DMS 273 treated with DMSO at 0.1 percent for 48 hours (cell line): Measurements from ENCODE around the gene BCL2L13.
A peak's percentile ranks its signal among the peaks of the same experiment; 100 is the strongest.

Experiments
- DNase-seq: peaks from one replicate; lab custom pipeline; 2025; lab: John Stamatoyannopoulos, UW

The BCL2L13 gene, protein sequence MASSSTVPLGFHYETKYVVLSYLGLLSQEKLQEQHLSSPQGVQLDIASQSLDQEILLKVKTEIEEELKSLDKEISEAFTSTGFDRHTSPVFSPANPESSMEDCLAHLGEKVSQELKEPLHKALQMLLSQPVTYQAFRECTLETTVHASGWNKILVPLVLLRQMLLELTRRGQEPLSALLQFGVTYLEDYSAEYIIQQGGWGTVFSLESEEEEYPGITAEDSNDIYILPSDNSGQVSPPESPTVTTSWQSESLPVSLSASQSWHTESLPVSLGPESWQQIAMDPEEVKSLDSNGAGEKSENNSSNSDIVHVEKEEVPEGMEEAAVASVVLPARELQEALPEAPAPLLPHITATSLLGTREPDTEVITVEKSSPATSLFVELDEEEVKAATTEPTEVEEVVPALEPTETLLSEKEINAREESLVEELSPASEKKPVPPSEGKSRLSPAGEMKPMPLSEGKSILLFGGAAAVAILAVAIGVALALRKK

DNA sequence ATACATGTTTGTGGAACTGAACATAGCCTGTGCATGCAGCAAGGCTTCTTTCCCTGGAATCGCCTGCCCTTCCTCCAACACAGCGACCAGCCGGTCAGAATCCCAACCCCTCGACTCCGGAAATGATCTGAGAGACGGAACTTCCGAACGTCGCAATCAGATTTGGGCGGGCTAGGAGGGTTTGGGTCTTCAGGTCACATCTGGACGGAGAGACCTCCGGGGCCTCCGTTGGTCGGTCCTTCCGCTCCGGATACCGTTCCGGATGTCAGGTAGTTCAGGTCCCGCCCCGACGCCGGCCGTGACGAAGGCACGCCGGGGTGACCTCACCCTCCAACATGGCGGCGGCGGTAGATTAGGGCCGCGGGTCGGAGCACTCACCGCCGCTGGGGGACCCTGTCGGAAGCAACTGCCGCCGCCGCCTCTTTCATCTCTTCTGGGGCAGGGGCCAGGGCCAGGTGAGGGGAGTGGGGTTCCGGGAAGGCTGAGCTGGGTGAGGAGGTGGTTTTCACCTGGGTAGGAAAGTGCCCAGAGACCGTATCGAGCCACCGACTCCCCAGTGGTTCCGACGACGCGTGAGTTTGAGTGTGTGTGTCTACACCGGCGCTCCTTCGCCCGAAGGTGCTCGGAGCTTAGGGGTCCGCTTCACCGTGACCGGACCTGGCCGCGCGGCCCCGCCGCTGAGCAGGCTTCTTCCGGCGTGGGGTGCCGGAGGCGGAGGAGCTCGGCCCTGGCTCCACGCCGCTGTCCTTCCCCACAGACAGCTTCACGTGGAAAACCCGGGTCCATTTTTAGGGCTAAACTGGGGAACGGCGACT lies at the start of gene BCL2L13:
BCL2L13 (plus strand) TSS at position 326 of the 815 bp plus-strand sequence. CDS start 16,955 bp downstream, outside the sequence.
- DNase-seq: peak; percentile 70

DNA sequence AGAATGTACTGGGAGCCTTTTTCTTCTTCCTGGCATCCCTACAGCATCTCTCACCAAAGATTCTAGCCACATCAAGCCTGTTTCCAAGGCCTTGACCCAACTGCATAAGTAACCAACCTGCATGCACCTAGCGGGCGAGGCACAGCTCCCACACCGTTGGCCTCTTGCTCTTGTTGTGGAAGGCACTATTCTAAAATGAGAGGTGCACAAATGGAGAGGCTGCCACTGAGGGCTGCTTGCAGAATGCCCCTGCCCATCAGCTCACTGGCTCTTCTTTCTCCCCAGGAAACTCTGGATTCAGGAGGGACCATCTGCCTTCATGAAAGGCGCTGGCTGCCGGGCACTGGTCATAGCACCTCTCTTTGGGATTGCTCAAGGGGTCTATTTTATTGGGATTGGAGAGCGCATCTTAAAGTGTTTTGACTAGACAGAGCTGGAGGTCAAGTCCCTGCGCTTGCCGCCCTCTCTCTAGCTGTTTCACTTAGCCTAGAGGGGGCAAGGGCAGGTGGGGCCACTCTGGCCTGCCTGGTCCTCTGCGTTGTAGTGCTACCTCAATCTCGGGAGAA lies 48.7 kb upstream of the BCL2L13 start:
- DNase-seq: no peak

DNA sequence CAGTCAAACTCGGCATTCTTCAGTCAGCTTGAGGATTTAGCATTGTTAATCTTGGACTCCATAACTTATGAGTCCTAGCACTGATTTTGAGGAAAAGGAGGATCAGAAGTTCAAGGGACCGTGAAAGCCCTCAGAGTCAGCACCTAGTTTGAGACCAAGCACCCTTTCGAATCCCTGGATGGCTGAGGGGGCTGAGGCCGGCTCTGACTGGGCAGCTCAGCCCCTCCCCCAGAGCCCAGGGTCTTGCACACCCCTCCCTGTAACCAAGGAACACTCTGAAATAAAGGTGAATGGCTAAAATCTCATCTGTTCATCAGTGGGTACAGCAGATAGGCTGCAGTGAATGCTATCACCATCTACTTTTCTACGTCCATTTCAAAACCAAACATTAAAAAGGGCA lies 48.0 kb upstream of the BCL2L13 start:
- no peak for DNase-seq

DNA sequence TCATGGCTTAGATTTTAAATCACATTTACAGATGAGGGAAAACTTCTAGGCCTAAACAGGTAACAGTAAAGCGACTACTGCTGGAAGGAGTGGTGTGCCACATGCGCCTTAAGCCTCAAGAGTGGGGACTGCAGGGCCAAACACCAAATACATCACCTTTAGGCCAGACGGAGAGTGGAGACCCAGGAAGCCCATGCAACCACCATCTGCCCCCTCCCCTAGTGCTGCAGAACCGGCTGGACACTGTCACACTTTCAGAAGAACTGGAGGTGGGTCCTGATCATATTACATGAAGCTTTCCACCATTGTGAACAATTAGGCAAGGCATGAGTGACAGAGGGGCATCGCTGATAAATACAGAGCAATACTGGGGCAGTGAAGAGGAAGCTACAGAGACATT lies 46.4 kb upstream of the BCL2L13 start:
- DNase-seq: no peak

DNA sequence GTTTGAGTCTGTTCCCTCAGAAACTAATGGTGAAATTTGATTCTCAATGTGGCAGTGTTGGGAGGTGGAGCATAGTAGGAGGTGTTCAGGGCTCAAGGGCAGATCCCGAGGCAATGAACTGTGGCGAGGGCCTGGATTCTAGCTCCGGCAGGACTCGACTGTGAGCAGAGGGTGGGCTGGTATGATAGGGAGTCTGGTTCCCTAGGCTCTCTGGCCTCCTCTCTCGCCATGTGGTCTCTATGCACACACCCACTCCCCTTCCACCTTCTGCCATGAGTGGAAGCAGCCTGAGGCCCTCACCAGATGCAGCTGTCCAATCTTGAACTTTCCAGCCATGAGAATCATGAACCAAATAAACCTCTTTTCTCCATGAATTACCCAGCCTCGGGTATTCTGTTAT lies 42.3 kb upstream of the BCL2L13 start:
- no peak for DNase-seq

DNA sequence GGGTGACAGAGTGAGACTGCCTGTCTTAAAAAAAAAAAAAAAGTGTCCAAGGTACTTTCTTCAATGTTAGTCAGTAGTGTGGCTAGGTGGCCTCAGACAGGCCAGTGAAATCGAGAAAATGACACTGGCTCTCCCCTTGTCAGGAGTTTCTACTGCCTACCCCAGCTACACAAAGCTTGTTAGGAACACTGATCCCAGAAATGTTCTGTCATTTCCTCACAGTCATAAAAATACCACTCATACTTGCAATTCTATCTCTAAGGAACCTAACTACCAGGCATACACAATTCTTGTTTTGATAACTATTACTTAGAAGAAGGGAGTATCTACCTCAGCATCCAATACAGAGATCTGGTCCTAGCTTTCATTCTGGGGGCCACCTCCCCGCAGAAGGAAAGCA lies 41.3 kb upstream of the BCL2L13 start:
- no peak for DNase-seq

DNA sequence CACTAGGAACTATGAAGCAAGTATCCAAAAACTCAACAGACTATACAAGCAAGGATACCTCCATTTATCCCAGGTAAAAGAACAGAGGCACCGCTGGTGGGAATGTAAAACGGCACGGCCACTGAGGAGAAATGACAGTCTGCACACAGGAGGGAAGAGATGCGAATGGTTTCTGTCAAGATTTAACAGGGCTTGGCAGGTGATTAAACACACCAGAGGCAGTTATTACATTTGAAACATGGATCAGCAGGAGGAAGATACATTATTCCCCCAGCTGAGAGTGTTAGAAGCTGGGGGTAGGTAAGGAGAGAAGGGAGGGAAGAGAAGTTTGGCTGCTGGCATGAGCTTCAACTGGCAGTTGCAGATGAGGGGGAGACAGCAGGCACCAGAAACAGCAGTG lies 40.2 kb upstream of the BCL2L13 start:
- no peak for DNase-seq

DNA sequence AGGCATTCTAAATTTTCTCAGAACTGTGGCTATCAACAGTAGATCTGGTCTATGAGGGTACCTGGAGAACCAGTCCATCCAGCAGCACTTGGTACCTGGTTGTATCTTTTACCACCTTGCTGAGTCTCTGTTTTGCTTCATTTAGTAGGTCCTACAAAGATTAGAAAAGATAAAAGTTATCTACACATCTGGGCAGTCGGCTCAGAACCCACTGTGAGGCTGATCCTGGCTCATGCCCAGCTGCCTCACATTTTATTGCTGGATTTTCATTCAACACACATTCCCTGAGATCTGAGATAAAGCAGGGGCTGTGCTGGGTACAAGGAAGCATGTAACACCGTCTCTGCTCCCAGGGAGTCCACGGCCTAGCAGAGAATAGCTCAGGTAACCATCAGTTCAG lies 37.5 kb upstream of the BCL2L13 start:
- DNase-seq: no peak

DNA sequence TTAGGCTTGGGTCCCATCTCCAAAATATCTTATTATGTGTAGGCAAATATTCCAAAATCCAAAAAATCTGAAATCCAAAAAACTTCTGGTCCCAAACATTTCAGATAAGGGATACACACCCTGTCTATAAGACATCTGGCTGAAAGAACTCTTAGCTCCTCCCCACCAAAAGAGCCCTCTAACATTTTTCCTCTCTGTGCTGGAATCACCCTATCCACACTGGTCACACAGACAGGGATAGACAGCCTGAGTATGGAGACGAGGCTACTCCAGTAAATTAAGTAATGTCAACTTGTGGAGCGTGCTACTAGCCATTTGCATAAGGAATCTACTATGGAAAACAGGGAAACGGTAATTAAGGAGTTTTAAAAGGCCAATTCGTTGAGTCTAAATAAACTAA lies 34.9 kb upstream of the BCL2L13 start:
- DNase-seq: no peak

DNA sequence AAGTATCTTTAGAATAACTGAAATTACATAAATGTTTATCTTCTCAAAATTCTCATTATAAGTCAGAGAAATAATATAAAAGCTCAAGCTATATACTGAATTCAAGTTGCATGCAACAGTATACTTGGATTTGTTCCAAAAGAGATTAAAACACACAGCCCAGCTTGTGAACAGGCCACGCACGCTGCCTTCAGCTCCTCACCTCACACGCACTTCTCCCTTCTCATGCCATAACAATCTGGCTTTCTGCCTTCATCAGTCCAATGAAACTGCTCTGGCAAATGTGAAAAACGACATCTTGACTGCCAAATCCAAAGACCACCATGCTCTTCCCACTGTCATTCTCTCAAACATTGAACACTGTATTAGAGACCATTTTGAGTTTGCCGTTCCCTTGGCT lies 32.1 kb upstream of the BCL2L13 start:
- peak; percentile 0 for DNase-seq

DNA sequence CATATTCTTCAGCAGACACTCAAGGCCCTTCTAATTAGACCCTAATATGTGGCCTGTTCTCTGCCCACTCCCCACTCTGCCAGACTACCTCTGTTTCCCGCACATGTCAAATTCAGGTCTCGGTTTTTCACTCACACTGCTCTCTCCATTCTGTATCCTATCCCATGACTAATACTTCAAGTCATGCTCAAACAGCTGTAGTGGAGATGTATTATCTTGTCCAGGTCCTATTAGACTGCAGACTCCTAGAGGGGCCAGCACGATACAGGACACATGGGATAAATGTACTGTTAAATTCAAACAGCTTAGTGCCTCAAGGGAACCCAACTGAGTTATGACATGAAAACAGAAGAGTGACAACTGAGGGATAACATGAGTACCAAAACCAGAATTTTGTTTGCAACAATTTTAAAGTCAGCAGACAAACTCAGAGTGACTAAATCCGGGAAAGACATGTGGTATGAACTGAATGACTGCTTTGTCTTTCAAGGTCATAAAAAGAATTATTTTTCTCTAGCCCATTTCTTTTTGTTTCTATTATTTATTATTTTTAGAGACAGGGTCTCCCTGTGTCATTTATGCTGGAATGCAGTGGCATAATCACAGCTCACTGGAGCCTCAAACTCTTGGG lies 30.6 kb upstream of the BCL2L13 start:
- DNase-seq: no peak

DNA sequence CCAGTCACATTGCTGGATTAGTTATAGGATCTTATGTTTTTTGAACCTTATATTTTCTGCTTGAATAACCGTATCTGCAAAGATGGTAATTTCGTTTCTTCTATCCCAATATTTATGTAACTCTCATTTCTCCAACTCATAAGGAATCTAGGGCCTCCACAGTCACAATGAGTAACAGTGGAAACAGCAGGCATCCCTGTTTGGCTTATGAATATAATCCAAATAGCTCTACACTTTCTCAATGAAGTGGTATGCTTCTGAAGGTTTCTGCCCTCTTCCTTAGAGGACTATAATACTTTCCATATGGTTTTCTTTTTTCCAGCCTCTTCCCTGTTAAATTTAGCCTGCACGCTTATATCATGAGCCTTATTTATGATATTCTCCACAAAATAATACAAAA lies 26.5 kb upstream of the BCL2L13 start:
- DNase-seq: no peak

DNA sequence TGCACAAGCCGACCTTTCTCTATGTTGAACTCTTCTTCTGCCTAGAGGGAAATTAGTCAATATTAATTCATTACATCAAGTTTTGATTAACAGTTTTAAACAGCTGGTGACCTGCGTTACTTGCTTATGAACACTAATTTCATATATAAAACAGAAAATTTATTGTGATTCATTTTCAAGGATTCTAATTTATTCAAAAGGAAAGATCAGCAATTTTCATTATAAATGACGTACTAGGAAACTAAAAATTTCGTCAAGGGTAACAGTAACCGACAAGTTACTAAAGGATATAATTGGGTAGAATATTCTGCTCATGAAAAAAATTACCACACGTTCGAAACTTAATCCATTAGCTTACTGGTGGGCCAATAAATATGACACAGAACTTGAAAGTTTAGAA lies 25.3 kb upstream of the BCL2L13 start:
- DNase-seq: no peak

DNA sequence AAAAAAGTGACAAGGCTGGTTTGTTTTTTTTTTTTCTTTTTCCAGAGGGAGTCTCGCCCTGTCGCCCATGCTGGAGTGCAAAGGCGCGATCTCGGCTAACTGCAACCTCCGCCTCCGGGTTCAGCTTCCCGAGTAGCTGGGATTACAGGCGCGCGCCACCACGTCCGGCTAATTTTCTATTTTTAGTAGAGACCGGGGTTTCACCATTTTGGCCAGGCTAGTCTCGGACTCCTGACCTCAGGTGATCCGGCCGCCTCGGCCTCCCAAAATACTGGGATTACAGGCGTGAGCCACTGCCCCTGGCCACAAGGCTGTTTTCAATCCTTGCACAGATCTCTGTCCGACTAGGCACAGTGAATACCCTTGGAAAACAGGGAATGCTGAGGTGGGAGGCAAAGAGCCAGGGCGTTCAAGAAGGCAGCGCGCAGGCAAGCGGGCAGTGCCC lies 10.6 kb upstream of the BCL2L13 start:
- no peak for DNase-seq

DNA sequence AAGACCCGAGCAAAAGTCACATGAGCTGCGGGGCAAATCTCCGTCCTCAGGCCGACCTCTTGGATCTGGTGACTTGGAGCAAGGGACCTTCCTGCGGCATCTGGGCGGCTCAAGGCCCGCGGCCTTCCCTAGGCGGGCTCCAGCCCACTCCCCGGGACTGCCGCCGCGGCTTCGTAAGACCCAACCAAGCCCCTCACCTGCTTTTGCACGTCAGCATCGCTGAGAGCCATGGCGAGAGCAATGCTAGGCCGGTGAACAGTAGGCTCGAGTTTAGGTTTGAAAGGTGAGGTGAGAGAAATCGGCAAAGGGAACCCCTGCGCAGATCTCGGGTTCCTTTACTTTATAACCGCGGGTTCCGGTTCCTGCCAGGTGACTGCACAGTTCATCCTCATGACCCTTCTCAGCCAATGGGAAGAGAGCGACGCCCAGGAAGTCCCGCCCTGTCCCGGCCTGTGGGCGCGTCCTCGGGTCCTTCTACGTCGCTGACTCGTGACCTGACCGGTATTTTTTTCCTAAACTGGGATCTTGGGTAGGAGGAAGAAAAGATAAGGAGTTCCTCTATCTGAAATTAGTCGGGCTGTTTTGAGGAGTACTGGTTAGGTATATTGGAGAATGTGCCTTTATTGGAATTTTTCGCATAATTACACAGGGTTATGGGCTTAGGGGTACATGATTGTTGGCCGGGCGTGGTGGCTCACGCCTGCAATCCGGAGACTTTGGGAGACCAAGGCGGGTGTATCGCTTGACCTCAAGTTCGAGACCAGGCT lies 10.0 kb upstream of the BCL2L13 start, which contains the start of gene ATP6V1E1:
ATP6V1E1 (minus strand) TSS at position 344 of the 767 bp plus-strand sequence; CDS start at position 230, 114 bp downstream.
- peak; percentile 83 for DNase-seq

DNA sequence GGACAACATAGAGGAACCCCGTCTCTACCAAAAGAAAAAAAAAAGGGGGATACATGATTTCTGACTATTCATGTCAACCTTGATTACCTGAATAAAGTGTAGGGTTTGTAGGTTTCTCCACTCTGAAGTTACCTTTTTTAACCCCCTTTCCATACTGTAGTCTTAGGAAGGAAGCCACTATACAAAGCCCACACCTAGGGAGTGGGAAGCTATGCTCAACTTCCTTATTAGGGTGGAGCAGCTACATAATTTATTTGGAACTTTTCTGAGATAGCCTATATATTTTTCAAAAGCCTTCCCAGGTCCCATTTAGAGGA lies 9.4 kb upstream of the BCL2L13 start:
- DNase-seq: no peak

DNA sequence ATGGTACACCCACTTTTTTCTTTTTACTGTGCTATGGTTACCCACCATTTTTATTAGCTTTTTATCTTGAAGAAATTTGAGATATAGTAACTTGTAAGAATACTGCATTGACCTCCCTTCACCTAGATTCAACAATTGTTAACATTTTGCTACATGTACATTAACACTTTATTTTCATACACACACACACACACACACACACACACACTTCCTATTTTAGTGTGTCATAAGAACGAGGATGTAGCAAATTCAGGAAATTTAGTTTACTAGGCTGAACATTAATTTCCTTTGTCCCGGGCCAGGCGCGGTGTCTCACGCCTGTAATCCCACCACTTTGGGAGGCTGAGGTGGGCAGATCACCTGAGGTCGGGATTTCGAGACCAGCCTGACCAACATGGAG lies 8.9 kb upstream of the BCL2L13 start:
- DNase-seq: no peak

DNA sequence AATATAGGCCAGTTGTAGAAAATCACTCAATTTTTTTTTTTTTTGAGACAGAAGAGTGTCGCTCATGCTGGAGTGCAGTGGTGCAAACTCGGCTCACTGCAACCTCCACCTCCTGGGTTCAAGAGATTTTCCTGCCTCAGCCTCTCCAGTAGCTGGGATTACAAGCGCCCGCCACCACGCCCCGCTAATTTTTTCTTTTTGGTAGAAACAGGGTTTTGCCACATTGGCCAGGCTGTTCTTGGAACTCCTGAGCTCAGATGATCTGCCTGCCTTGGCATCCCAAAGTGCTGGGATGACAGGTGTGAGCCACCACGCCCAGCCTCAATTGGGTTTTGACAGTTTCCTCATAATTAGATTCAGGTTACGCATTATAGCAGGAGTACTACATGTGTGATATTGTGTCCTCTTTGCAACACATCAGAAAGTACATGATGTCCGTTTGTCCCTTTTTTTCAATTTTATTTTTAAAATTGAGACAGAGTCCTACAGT lies 7.4 kb upstream of the BCL2L13 start:
- DNase-seq: no peak

DNA sequence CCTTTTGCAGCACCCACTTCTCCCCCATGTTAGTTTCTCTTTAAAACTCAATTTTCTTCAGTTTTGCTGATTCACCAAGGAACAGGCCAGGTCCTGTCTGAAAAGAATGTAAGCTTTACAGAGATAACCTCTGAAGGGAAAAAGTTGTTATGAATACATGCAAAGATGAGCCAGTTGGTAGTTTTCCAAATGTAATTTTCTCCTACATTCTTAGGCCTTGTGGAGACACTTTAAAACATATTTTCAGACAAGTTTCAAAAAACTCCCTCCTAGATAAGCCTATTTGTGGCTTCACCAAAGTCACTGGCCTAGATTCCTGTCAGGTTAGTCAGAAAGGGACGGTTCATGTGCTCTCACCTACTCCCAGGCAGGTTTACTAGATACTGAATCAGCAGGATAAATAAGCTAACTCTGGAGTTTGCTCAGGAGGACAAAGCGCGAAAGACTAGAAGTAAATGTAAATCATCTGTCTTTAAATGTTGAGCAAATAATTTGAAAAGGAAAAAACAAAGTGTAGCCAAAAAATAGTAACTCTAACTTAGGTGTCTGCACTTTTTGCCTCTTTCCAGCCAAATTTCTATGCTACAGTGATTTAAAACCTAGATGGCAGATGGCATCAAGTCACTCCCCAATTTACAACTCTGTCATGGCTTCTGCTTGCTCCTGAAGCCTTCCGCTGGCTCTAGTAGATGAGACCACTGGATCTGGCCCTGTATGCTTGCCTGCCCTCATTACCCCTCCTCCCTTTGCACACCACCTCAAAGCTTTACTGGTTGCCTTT lies 5.2 kb upstream of the BCL2L13 start:
- no peak for DNase-seq

DNA sequence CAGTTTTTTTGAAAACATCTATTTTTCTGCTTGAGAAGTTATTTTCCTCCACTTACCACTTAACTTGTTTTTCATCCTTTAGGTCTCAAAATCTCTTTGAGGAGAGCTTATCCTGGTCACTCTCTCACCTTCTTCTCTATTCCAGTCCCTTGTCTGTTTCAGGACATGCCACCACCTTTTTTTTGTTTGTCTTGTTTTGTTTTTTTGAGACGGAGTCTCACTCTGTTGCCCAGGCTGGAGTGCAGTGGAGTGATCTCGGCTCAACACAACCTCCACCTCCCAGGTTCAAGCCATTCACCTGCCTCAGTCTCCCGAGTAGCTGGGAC lies 4.6 kb upstream of the BCL2L13 start:
- DNase-seq: no peak

DNA sequence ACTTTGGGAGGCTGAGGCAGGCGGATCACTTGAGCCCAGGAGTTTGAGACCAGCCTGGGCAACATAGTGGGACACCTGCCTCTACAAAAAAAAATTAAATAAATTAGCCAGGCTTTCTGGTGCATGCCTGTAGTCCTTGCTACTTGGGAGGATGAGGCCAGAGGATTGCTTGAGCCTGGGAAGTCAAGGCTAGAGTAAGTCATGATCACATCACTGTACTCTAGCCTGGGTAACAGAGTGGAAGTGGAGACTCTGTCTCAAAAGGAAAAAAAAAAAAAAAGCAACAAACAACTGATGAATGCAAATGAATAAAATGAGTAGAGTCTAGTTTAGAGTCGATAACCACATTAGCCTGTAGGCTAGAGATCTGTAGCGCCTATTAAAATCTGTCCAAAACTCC lies 3.9 kb upstream of the BCL2L13 start:
- DNase-seq: no peak
